Smooth muscle cell (in vitro differentiated cells): ENCODE results near the gene WDR7. TPM values are rescaled to one million over a fixed set of nuclear protein-coding genes. Genes with fewer than 3 reads are reported as not detected.
A peak's percentile ranks its signal among the peaks of the same experiment; 100 is the strongest.

Source experiments
- DNase-seq: peaks from one replicate; lab custom pipeline; 2025; ENCODE audit not compliant: unreplicated experiment; lab: John Stamatoyannopoulos, UW
- H2AFZ ChIP-seq: fragments of 200-600 bp; sonication (generic); 2 replicates; pipeline ENCODE4 v1.6.0; 2016; ENCODE audit warnings: antibody characterized with exemption, low read depth, mild to moderate bottlenecking
- H3F3A ChIP-seq: fragments of 200-600 bp; sonication (generic); 2 replicates; pipeline ENCODE4 v1.6.0; 2017; ENCODE audit warnings: antibody characterized with exemption, low read depth
- H3K27ac ChIP-seq: fragments of 200-600 bp; sonication (generic); 2 replicates; pipeline ENCODE4 v1.5.1; 2016; ENCODE audit warnings: low read depth, mild to moderate bottlenecking
- H3K27me3 ChIP-seq: fragments of 200-600 bp; sonication (generic); 2 replicates; pipeline ENCODE4 v1.6.1; 2016; ENCODE audit warnings: low read depth, mild to moderate bottlenecking
- H3K36me3 ChIP-seq: fragments of 200-600 bp; sonication (generic); 2 replicates; pipeline ENCODE4 v1.5.1; 2016; ENCODE audit warnings: low read depth
- H3K4me1 ChIP-seq: fragments of 200-600 bp; sonication (generic); 2 replicates; pipeline ENCODE4 v1.5.1; 2016; ENCODE audit warnings: low read depth
- H3K4me2 ChIP-seq: fragments of 200-600 bp; sonication (generic); 2 replicates; pipeline ENCODE4 v1.6.0; 2016; ENCODE audit warnings: mild to moderate bottlenecking
- H3K4me3 ChIP-seq: fragments of 200-600 bp; sonication (generic); 2 replicates; pipeline ENCODE4 v1.5.1; 2016; ENCODE audit warnings: mild to moderate bottlenecking
- H3K79me2 ChIP-seq: fragments of 200-600 bp; sonication (generic); 2 replicates; pipeline ENCODE4 v1.6.0; 2016; ENCODE audit warnings: low read depth, mild to moderate bottlenecking
- H3K9ac ChIP-seq: fragments of 200-600 bp; sonication (generic); 2 replicates; pipeline ENCODE4 v1.6.0; 2016; ENCODE audit warnings: low read depth
- H3K9me3 ChIP-seq: fragments of 200-600 bp; sonication (generic); replicated peaks from 2 replicates; pipeline ENCODE4 v1.5.1; 2016; ENCODE audit warnings: low read depth
- H4K20me1 ChIP-seq: fragments of 200-600 bp; sonication (generic); 2 replicates; pipeline ENCODE4 v1.6.0; 2016; ENCODE audit warnings: low read depth
- WGBS: methylation state at CpG from one replicate; pipeline ENCODE4 v1.1.7; 2016; ENCODE audit warnings: low lambda C conversion rate; 5-methylcytosine and 5-hydroxymethylcytosine counted together
- polyA plus RNA-seq: library from polyadenylated mRNA; unstranded; fragments of >200 nt; fragmentation: Nextera tagmentation; extraction: Ambion mirVana; gene quantifications from 2 replicates; pipeline ENCODE4 v1.2.1, GENCODE V29; 2016
- total RNA-seq: library from RNA; depleted of rRNA; stranded (reverse); fragments of >200 nt; gene quantifications from 2 replicates; pipeline ENCODE4 v1.2.3, GENCODE V29; 2014
- TF ChIP-seq, protein P1 (sequence below): fragments of 200-600 bp; sonication (generic); IDR thresholded peaks from 2 replicates; pipeline ENCODE4 v1.5.1; 2017; ENCODE audit warnings: borderline replicate concordance, mild to moderate bottlenecking, antibody characterized with exemption; ENCODE audit not compliant: insufficient read depth, poor library complexity, severe bottlenecking

The WDR7 gene
- total and polyA plus RNA-seq, 2 experiments from 2014 or later: 5.3 to 9.2 TPM

DNA sequence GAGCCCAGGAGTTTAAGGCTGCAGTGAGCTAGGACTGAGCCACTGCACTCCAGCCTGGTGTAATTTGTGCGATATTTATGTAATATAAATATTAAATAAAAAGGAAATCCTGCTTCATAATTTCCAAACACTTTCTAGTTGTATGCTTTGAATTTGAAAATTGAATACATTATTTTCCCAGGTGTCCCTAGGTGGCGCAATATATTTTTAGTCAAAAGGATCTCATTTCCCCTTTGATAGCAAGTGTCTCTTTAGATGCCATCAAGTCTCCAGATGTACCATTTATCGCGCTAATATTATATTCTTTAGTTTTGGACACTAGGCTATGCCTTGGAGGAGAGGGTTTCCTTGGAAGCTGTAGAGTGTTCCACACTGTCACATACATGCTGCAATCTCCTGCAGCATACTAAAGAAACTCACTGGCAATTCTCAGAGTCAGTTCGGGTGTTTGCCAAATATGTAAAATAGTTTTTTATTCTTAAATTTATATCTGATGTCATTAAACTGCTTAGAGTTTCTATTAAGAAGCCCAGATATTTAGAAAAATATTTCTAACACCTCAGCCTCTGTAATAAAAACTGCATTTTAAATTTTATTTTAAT lies 5.6 kb upstream of the WDR7 start:
- no peak for DNase-seq
- H2AFZ ChIP-seq: no peak overlapping the region
- no peaks in the 10 kb centered on the region for H3K36me3 ChIP-seq
- TF ChIP-seq, protein P1, sequence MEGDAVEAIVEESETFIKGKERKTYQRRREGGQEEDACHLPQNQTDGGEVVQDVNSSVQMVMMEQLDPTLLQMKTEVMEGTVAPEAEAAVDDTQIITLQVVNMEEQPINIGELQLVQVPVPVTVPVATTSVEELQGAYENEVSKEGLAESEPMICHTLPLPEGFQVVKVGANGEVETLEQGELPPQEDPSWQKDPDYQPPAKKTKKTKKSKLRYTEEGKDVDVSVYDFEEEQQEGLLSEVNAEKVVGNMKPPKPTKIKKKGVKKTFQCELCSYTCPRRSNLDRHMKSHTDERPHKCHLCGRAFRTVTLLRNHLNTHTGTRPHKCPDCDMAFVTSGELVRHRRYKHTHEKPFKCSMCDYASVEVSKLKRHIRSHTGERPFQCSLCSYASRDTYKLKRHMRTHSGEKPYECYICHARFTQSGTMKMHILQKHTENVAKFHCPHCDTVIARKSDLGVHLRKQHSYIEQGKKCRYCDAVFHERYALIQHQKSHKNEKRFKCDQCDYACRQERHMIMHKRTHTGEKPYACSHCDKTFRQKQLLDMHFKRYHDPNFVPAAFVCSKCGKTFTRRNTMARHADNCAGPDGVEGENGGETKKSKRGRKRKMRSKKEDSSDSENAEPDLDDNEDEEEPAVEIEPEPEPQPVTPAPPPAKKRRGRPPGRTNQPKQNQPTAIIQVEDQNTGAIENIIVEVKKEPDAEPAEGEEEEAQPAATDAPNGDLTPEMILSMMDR: peak; percentile 52
- no peak overlapping the region for H3K9ac ChIP-seq
- WGBS: 73% methylated on average over 5 of the region's 5 CpGs
- H3K9me3 ChIP-seq: no peaks in the 10 kb centered on the region
- no peaks in the 10 kb centered on the region for H3K79me2 ChIP-seq
- H3K4me2 ChIP-seq: no peak overlapping the region
- H3K4me3 ChIP-seq: no peak overlapping the region
- no peaks in the 10 kb centered on the region for H3K4me1 ChIP-seq
- no peaks in the 10 kb centered on the region for H3F3A ChIP-seq
- no peaks in the 10 kb centered on the region for H3K27me3 ChIP-seq
- no peaks in the 10 kb centered on the region for H4K20me1 ChIP-seq
- no peak overlapping the region for H3K27ac ChIP-seq

DNA sequence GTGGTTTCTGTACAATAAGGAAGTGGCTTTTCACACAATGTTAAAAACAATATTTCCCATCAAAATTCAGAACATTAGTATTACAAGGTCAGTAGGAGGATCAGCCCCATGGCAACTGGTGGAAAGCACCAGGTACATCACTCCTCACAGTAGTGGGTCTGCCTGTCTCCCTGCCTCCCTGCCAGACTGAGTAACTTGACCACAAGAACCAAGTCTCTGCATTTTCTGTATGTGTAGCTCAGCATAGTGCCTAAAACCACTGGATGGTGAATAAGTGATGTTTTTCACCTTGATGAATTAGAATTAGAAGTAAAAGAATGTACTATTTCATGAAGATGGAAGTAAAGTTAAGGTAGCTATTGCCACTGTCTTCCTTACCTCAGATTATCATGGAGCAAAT lies 4.1 kb upstream of the WDR7 start:
- Histone ChIP-seq H4K20me1 (no peaks in the 10 kb centered on the region), H3F3A (no peaks in the 10 kb centered on the region), H2AFZ (no peak overlapping the region), H3K79me2 (peaks cover 4% of the 10 kb centered on the region), H3K4me3 (no peak overlapping the region), H3K9ac (no peak overlapping the region), H3K4me2 (no peak overlapping the region), H3K36me3 (no peaks in the 10 kb centered on the region), H3K9me3 (no peaks in the 10 kb centered on the region), H3K27ac (no peak overlapping the region), H3K27me3 (no peaks in the 10 kb centered on the region), H3K4me1 (peaks cover 4% of the 10 kb centered on the region)
- DNase-seq: no peak
- TF ChIP-seq, protein P1: no peak

DNA sequence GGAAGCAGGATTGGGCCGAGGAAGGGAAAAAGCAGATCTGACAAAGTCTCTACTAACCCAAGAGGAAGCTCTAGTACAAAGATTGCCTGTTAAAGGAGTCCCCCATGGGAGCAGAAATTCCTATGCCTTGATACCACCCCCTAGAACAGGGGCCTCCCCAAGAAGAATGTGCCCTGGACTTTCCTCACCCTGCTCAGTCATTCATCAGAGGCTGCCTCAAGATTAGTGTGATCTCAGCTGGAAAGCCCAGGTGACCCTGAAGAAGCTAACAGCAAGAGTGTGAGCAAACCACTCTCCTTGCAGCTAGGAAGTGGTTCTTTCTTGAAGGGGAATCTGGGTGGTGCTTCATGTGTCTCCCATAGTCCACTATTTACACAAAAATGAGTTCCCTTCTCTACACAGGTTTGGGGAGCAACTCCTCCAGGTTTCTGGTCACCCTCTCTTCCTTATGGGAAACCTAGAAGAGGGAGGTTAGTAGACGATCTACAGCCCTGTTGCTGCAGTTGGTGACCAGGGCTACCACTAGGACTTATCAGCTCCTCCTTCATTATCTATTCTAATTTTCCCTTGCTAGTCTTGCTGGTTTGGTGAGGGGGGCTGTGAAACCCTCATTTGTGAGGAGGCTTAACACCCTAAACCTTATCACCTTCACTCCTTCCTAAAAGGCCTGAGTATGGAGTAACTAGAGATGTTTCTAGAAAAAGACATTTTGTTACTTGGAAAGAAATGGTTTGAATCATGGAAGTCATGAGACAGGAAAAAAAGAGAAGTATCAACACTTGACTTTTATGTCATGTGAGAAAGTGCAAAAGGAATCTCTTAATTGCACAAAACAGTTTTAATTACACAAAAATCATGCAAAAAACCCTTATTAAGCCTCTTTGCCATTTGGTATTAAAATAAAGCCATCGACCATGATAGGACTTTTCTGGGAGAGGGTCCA lies 2.9 kb upstream of the WDR7 start:
- no peaks in the 10 kb centered on the region for H4K20me1 ChIP-seq
- no peaks in the 10 kb centered on the region for H3K36me3 ChIP-seq
- 84% methylated on average over 3 of the region's 3 CpGs for WGBS
- DNase-seq: no peak
- no peak overlapping the region for H3K4me2 ChIP-seq
- H3K9ac ChIP-seq: no peak overlapping the region
- no peak overlapping the region for H2AFZ ChIP-seq
- no peaks in the 10 kb centered on the region for H3K9me3 ChIP-seq
- TF ChIP-seq, protein P1: no peak
- H3K4me1 ChIP-seq: peaks cover 7% of the 10 kb centered on the region
- no peaks in the 10 kb centered on the region for H3K27me3 ChIP-seq
- H3F3A ChIP-seq: no peaks in the 10 kb centered on the region
- H3K79me2 ChIP-seq: peaks cover 14% of the 10 kb centered on the region
- H3K27ac ChIP-seq: no peak overlapping the region
- H3K4me3 ChIP-seq: no peak overlapping the region
